H1 (cell line): ENCODE results near the gene MACC1. TPM values are rescaled to one million over a fixed set of nuclear protein-coding genes. Genes with fewer than 3 reads are reported as not detected.

ENCODE experiments used
- CTCF ChIA-PET: fragments of 300-600 bp; sonication (Branson Sonifier 250); formaldehyde crosslinking; loops from one replicate; lab custom pipeline; 2021; ENCODE audit not compliant: partially characterized antibody; lab: Charles Lee
- POLR2A ChIA-PET: fragments of 300-600 bp; sonication (Branson Sonifier 250); formaldehyde crosslinking; loops from one replicate; lab custom pipeline; 2021; ENCODE audit warnings: inconsistent platforms; ENCODE audit not compliant: partially characterized antibody; lab: Charles Lee
- DNase-seq, 2 experiments: peaks; one replicate each; pipeline versions ENCODE4 v3.0.0 to v3.0.0-alpha.2; 2010 to 2022; ENCODE audit warnings: low spot score in 2 of 2, low read depth in 1 of 2, mixed read lengths in 1 of 2
- FAIRE-seq: peaks from 2 replicates; lab custom pipeline; 2011; peaks lifted over from hg19 to GRCh38; lab: Jason Lieb, UNC
- H2AFZ ChIP-seq: 2 replicates; pipeline ENCODE4 v1.8.1; 2012; ENCODE audit warnings: low read length, inconsistent platforms
- H2AK5ac ChIP-seq: 2 replicates; pipeline ENCODE4 v1.6.1; 2013; ENCODE audit warnings: low read depth, low read length
- H2BK120ac ChIP-seq: replicated peaks from 2 replicates; pipeline ENCODE3; 2013; ENCODE audit warnings: low read depth, low read length, inconsistent platforms
- H2BK12ac ChIP-seq: 2 replicates; pipeline ENCODE4 v1.6.1; 2013; ENCODE audit warnings: low read depth, low read length
- H2BK15ac ChIP-seq: 2 replicates; pipeline ENCODE4 v1.6.1; 2013; ENCODE audit warnings: low read length
- H2BK20ac ChIP-seq: 2 replicates; pipeline ENCODE4 v1.6.1; 2013; ENCODE audit warnings: low read length
- H2BK5ac ChIP-seq: 2 replicates; pipeline ENCODE4 v1.6.1; 2013; ENCODE audit warnings: low read depth, low read length
- H3K14ac ChIP-seq: 2 replicates; pipeline ENCODE4 v1.6.1; 2013; ENCODE audit warnings: inconsistent platforms; ENCODE audit not compliant: insufficient read length
- H3K18ac ChIP-seq: 2 replicates; pipeline ENCODE4 v1.6.1; 2013; ENCODE audit warnings: low read length; ENCODE audit errors: extremely low read depth
- H3K23ac ChIP-seq: 2 replicates; pipeline ENCODE4 v1.6.1; 2013; ENCODE audit warnings: inconsistent platforms; ENCODE audit not compliant: insufficient read length
- H3K23me2 ChIP-seq: 2 replicates; pipeline ENCODE4 v1.6.1; 2013; ENCODE audit warnings: low read depth, low read length
- H3K27ac ChIP-seq: 2 replicates; pipeline ENCODE4 v1.6.1; 2011; ENCODE audit warnings: low read depth, low read length, inconsistent platforms
- H3K27me3 ChIP-seq, 4 experiments: replicated peaks in 1 of 4; 1 replicate in 1 of 4; 2 replicates in 3 of 4; pipeline versions ENCODE4 v1.6.1 to v1.8.1; 2011 to 2013; ENCODE audit warnings: low read length in 3 of 4, mild to moderate bottlenecking in 3 of 4, inconsistent platforms in 2 of 4, mixed read lengths in 2 of 4, moderate library complexity in 1 of 4; ENCODE audit not compliant: control insufficient read depth in 3 of 4, insufficient read depth in 3 of 4; ENCODE audit errors: extremely low read depth in 1 of 4
- H3K36me3 ChIP-seq, 4 experiments: 2 replicates each; pipeline versions ENCODE4 v1.6.1 to v1.8.1; 2011 to 2013; ENCODE audit warnings: mild to moderate bottlenecking in 4 of 4, low read length in 3 of 4, moderate library complexity in 2 of 4, control low read depth in 1 of 4, inconsistent platforms in 1 of 4; ENCODE audit not compliant: insufficient read depth in 4 of 4, control insufficient read depth in 2 of 4
- H3K4ac ChIP-seq: replicated peaks from 2 replicates; pipeline ENCODE3; 2013; ENCODE audit warnings: low read length, low read depth, mixed read lengths, inconsistent platforms; ENCODE audit not compliant: insufficient read length
- H3K4me1 ChIP-seq, 4 experiments: replicated peaks in 1 of 4; 1 replicate in 1 of 4; 2 replicates in 3 of 4; pipeline versions ENCODE4 v1.6.1 to v1.8.1; 2011 to 2013; ENCODE audit warnings: low read length in 3 of 4, inconsistent platforms in 2 of 4, mixed read lengths in 1 of 4; ENCODE audit not compliant: insufficient read depth in 4 of 4, control insufficient read depth in 3 of 4
- H3K4me2 ChIP-seq, 2 experiments: 2 replicates each; pipeline versions ENCODE4 v1.6.1 to v1.8.1; 2011 to 2013; ENCODE audit warnings: low read depth in 2 of 2, low read length in 2 of 2, control low read depth in 1 of 2, inconsistent platforms in 1 of 2, mild to moderate bottlenecking in 1 of 2; ENCODE audit not compliant: insufficient read depth in 1 of 2
- H3K4me3 ChIP-seq, 4 experiments: fragments of 200-600, 300-600 bp in 1 of 4; sonication (generic), shearing (Covaris generic), sonication (Bioruptor Twin) in 1 of 4; 2 replicates each; pipeline versions ENCODE4 v1.5.1 to v1.8.1; 2011 to 2016; ENCODE audit warnings: low read length in 4 of 4, low read depth in 3 of 4, control low read depth in 2 of 4, inconsistent platforms in 2 of 4, mild to moderate bottlenecking in 2 of 4, mixed read lengths in 1 of 4, moderate library complexity in 1 of 4; ENCODE audit not compliant: insufficient read depth in 2 of 4; ENCODE audit errors: extremely low read depth in 1 of 4
- H3K56ac ChIP-seq: replicated peaks from 2 replicates; pipeline ENCODE3; 2013; ENCODE audit warnings: low read depth, mild to moderate bottlenecking, mixed read lengths, low read length, inconsistent platforms; ENCODE audit not compliant: insufficient read length
- H3K79me1 ChIP-seq: 2 replicates; pipeline ENCODE4 v1.6.1; 2013; ENCODE audit warnings: low read depth, low read length, control low read depth
- H3K79me2 ChIP-seq, 2 experiments: 2 replicates each; pipeline versions ENCODE4 v1.6.1 to v1.8.1; 2012 to 2013; ENCODE audit warnings: low read length in 2 of 2, mild to moderate bottlenecking in 2 of 2, inconsistent platforms in 1 of 2; ENCODE audit not compliant: insufficient read depth in 2 of 2, control insufficient read depth in 1 of 2
- H3K9ac ChIP-seq, 4 experiments: replicated peaks in 1 of 4; 1 replicate in 1 of 4; 2 replicates in 3 of 4; pipeline versions ENCODE4 v1.6.1 to v1.8.1; 2011 to 2013; ENCODE audit warnings: low read depth in 3 of 4, low read length in 3 of 4, control low read depth in 2 of 4, mild to moderate bottlenecking in 2 of 4, moderate library complexity in 2 of 4, inconsistent platforms in 1 of 4; ENCODE audit errors: extremely low read depth in 1 of 4
- H3K9me3 ChIP-seq, 2 experiments: 2 replicates each; pipeline versions ENCODE4 v1.6.1 to v1.8.1; 2012 to 2013; ENCODE audit warnings: mild to moderate bottlenecking in 2 of 2, moderate library complexity in 2 of 2, control low read depth in 1 of 2, inconsistent platforms in 1 of 2, low read depth in 1 of 2, low read length in 1 of 2, mixed read lengths in 1 of 2; ENCODE audit not compliant: insufficient read depth in 2 of 2
- H4K20me1 ChIP-seq, 2 experiments: replicated peaks in 1 of 2; 2 replicates each; pipeline versions ENCODE3 to v1.8.1; 2011 to 2013; ENCODE audit warnings: inconsistent platforms in 2 of 2, low read length in 2 of 2, mild to moderate bottlenecking in 1 of 2; ENCODE audit not compliant: insufficient read depth in 2 of 2, control insufficient read depth in 1 of 2
- H4K5ac ChIP-seq: 2 replicates; pipeline ENCODE4 v1.6.1; 2013; ENCODE audit warnings: low read length, low read depth, mixed read lengths, inconsistent platforms; ENCODE audit not compliant: insufficient read length
- H4K8ac ChIP-seq: 2 replicates; pipeline ENCODE4 v1.8.0; 2013; ENCODE audit warnings: mild to moderate bottlenecking, moderate library complexity, low read length, inconsistent platforms; ENCODE audit not compliant: insufficient read depth; ENCODE audit errors: extremely low read depth
- H4K91ac ChIP-seq: replicated peaks from 2 replicates; pipeline ENCODE3; 2013; ENCODE audit warnings: low read length, mixed read lengths, inconsistent platforms; ENCODE audit not compliant: insufficient read length
- CTBP2 ChIP-seq: IDR thresholded peaks from 2 replicates; pipeline ENCODE4 v1.7.0; 2011; ENCODE audit warnings: borderline replicate concordance, mild to moderate bottlenecking, moderate library complexity, mixed read lengths, low read length; ENCODE audit not compliant: insufficient read depth, insufficient read length
- EP300 ChIP-seq, 2 experiments: IDR thresholded peaks; 1 replicate in 1 of 2; 2 replicates in 1 of 2; pipeline ENCODE4 v1.6.1; 2011 to 2012; ENCODE audit warnings: low read depth in 2 of 2, low read length in 2 of 2, mild to moderate bottlenecking in 2 of 2, borderline replicate concordance in 1 of 2, inconsistent platforms in 1 of 2, moderate library complexity in 1 of 2
- HDAC6 ChIP-seq: IDR thresholded peaks from one replicate; pipeline ENCODE4 v1.7.1; 2012; ENCODE audit warnings: low read depth, mild to moderate bottlenecking, inconsistent platforms, low read length, moderate library complexity
- JUN ChIP-seq: IDR thresholded peaks from 2 replicates; pipeline ENCODE4 v1.6.1; 2011; ENCODE audit warnings: low read depth, mild to moderate bottlenecking, improper control_type of control experiment, low read length
- POLR2AphosphoS5 ChIP-seq: IDR thresholded peaks from 2 replicates; pipeline ENCODE4 v1.6.1; 2011; ENCODE audit warnings: low read depth, low read length
- RNF2 ChIP-seq: fragments of 200-900, 300-1000 bp; sonication (generic); IDR thresholded peaks from 2 replicates; pipeline ENCODE4 v1.7.1; 2016; ENCODE audit warnings: borderline replicate concordance, low read depth, mild to moderate bottlenecking, antibody characterized with exemption, low read length; ENCODE audit not compliant: poor library complexity, severe bottlenecking; ENCODE audit errors: missing control alignments
- SAP30 ChIP-seq: fragments of 300-600 bp; sonication (generic); IDR thresholded peaks from 2 replicates; pipeline ENCODE4 v1.7.1; 2012; ENCODE audit warnings: low read length, moderate library complexity, mild to moderate bottlenecking, inconsistent platforms; ENCODE audit not compliant: insufficient read depth, insufficient replicate concordance
- SIN3A ChIP-seq, 2 experiments: IDR thresholded peaks in 1 of 2; conservative IDR thresholded peaks in 1 of 2; 2 replicates each; pipeline ENCODE4 v1.6.1; 2011 to 2012; ENCODE audit warnings: low read length in 2 of 2, improper control_type of control experiment in 1 of 2, low read depth in 1 of 2, mild to moderate bottlenecking in 1 of 2
- SIX5 ChIP-seq: IDR thresholded peaks from 2 replicates; pipeline ENCODE4 v1.6.1; 2011; ENCODE audit warnings: mild to moderate bottlenecking, low read depth, low read length
- SP1 ChIP-seq: IDR thresholded peaks from 2 replicates; pipeline ENCODE4 v1.6.1; 2011; ENCODE audit warnings: low read depth, low read length
- SP2 ChIP-seq: IDR thresholded peaks from 2 replicates; pipeline ENCODE4 v1.6.1; 2012; ENCODE audit warnings: mild to moderate bottlenecking, low read length, inconsistent platforms
- TAF1 ChIP-seq: IDR thresholded peaks from 2 replicates; pipeline ENCODE4 v1.6.1; 2011; ENCODE audit warnings: mild to moderate bottlenecking, low read depth, low read length
- TCF12 ChIP-seq: IDR thresholded peaks from 2 replicates; pipeline ENCODE4 v1.6.1; 2011; ENCODE audit warnings: low read depth, mild to moderate bottlenecking, low read length
- polyA plus RNA-seq, 7 experiments: library from polyadenylated mRNA; depleted of rRNA in 3 of 7; stranded (reverse) in 5 of 7; unstranded in 2 of 7; fragments of >200 nt in 5 of 7; fragments of 200-250 nt in 2 of 7; gene quantifications; 1 replicate in 5 of 7; 2 replicates in 1 of 7; 4 replicates in 1 of 7; pipeline versions ENCODE4 v1.2.1 to v1.2.3, GENCODE V29; 2011 to 2013; ENCODE audit warnings: missing spikeins in 2 of 7, mixed read lengths in 2 of 7
- total RNA-seq: library from RNA; stranded (reverse); fragmentation: NEBNext Ultra II Directional; extraction: Animal tissue kit (Norgen Biotek cat#: 25700); gene quantifications from 2 replicates; pipeline ENCODE4 v1.2.1, GENCODE V29; 2021

Gene MACC1
- total and polyA plus RNA-seq, 2 of the 8 experiments (the other 6 are each of a cell fraction or from before 2014, with no cell fraction given), result 2.0 to 17.2 TPM

GRCh38 chr7:20218279-20218678 is 1.1 kb upstream of the MACC1 start:
- H4K8ac ChIP-seq, result no peak overlapping the region
- H2AFZ ChIP-seq, result no peak overlapping the region
- H3K14ac ChIP-seq, result no peak overlapping the region
- no peak overlapping the region for H3K18ac ChIP-seq
- no peaks in the 10 kb centered on the region for H3K9me3 ChIP-seq
- H3K23me2 ChIP-seq, result no peaks in the 10 kb centered on the region
- 0 out of 4 replicates have a peak, but pooled peaks cover 0 to 10% of the 10 kb centered on the region in 2 experiments for H3K79me2 ChIP-seq
- ChIA-PET POLR2A (interaction anchor here (1.4 kb wide), 1 partner anchor 40 kb away, joined by 3 read pairs; no protein-coding TSS in a partner anchor), CTCF (interaction anchor here (0.9 to 2.0 kb wide), 4 partner anchors 9 to 380 kb away, joined by 4 to 9 read pairs (median 6); no protein-coding TSS in a partner anchor)
- H3K27me3 ChIP-seq, result no peaks in the 10 kb centered on the region
- peak overlapping the region; percentile 5 to 60; a peak in 1 of 4 replicates for H3K4me2 ChIP-seq
- H2AK5ac ChIP-seq, result no peak overlapping the region
- no peaks in the 10 kb centered on the region for H4K20me1 ChIP-seq
- H4K5ac ChIP-seq, result no peak overlapping the region
- no peak overlapping the region for H3K56ac ChIP-seq
- H3K36me3 ChIP-seq, result no peaks in the 10 kb centered on the region
- H4K91ac ChIP-seq, result no peak overlapping the region
- FAIRE-seq (no peak), DNase-seq (no peak)
- 0 out of 2 replicates have a peak overlapping the region, but pooled peaks have one; percentile 44 for H2BK20ac ChIP-seq
- no peak overlapping the region for H3K23ac ChIP-seq
- no peak overlapping the region for H2BK120ac ChIP-seq
- no peak overlapping the region for H3K9ac ChIP-seq
- peak overlapping the region in 1 of 4 experiments; percentile 60; a peak in 1 of 8 replicates for H3K4me3 ChIP-seq
- no peak overlapping the region for H2BK5ac ChIP-seq
- H2BK15ac ChIP-seq, result no peak overlapping the region
- H2BK12ac ChIP-seq, result peak overlapping the region; percentile 45; the same call in 1 of the 2 replicates
- H3K4me1 ChIP-seq, result peaks cover 0 to 8% (median 7%) of the 10 kb centered on the region in 4 experiments; a peak in 4 of 7 replicates
- H3K27ac ChIP-seq, result no peak overlapping the region
- TF ChIP-seq TAF1 (no peak), CTBP2 (no peak), HDAC6 (no peak), SIN3A (conservative IDR thresholded peaks at IDR 0.05 in 1 of 2, IDR thresholded peaks at IDR 0.05 in 1 of 2; ENCODE audit: low read depth in 1 of 2, low read length in 2 of 2) (no peak), SIX5 (no peak), JUN (no peak), TCF12 (no peak), SP1 (no peak), EP300 (IDR thresholded peaks at IDR 0.05; ENCODE audit: borderline replicate concordance in 1 of 2, low read depth in 2 of 2, low read length in 2 of 2) (no peak), SP2 (no peak), SAP30 (no peak), POLR2AphosphoS5 (no peak), RNF2 (no peak)
- H3K79me1 ChIP-seq, result no peaks in the 10 kb centered on the region
- H3K4ac ChIP-seq, result no peak overlapping the region
